GM15510 (cell line): ENCODE data around the gene DTNB.

Source experiments
- POLR2A ChIP-seq: IDR thresholded peaks from 3 replicates; pipeline ENCODE4 v1.6.1; 2011; ENCODE audit warnings: borderline replicate concordance; ENCODE audit not compliant: insufficient read length; ENCODE audit errors: extremely low read depth

DTNB gene

GRCh38 chr2:25615920-25616319 lies 57.5 kb downstream of the DTNB start:
- no peak for TF ChIP-seq POLR2A

- TF ChIP-seq POLR2A: no peak
Measured at GRCh38 chr2:25615386-25615785, 58.0 kb downstream of the DTNB start.

- TF ChIP-seq POLR2A: no peak
Measured at GRCh38 chr2:25614711-25615110, 58.7 kb downstream of the DTNB start.

- no peak for TF ChIP-seq POLR2A
Measured at GRCh38 chr2:25608718-25609117, 64.7 kb downstream of the DTNB start.

- TF ChIP-seq POLR2A: no peak
Measured at GRCh38 chr2:25606892-25607291, 66.5 kb downstream of the DTNB start.

GRCh38 chr2:25602333-25602723 lies 71.0 kb downstream of the DTNB start:
- no peak for TF ChIP-seq POLR2A

- TF ChIP-seq POLR2A: no peak
Measured at GRCh38 chr2:25598911-25599310, 74.5 kb downstream of the DTNB start.

- TF ChIP-seq POLR2A: no peak
Measured at GRCh38 chr2:25598332-25598731, 75.0 kb downstream of the DTNB start.

GRCh38 chr2:25597881-25598280 lies 75.5 kb downstream of the DTNB start:
- TF ChIP-seq POLR2A: no peak

- TF ChIP-seq POLR2A: no peak
Measured at GRCh38 chr2:25596516-25597244, 76.7 kb downstream of the DTNB start.

GRCh38 chr2:25595393-25595792 lies 78.0 kb downstream of the DTNB start:
- no peak for TF ChIP-seq POLR2A

GRCh38 chr2:25594991-25595390 lies 78.4 kb downstream of the DTNB start:
- TF ChIP-seq POLR2A: no peak

- TF ChIP-seq POLR2A: no peak
Measured at GRCh38 chr2:25592766-25593292, 80.5 kb downstream of the DTNB start.

GRCh38 chr2:25590921-25591505 lies 82.4 kb downstream of the DTNB start:
- TF ChIP-seq POLR2A: no peak

- no peak for TF ChIP-seq POLR2A
Measured at GRCh38 chr2:25589676-25590205, 83.6 kb downstream of the DTNB start.

GRCh38 chr2:25588576-25588975 lies 84.8 kb downstream of the DTNB start:
- TF ChIP-seq POLR2A: no peak
